Progenitor cell of endocrine pancreas (in vitro differentiated cells): ENCODE results near the gene BAZ2B. TPM values are rescaled to one million over a fixed set of nuclear protein-coding genes. Genes with fewer than 3 reads are reported as not detected.
A peak's percentile ranks its signal among the peaks of the same experiment; 100 is the strongest.
"Not testable (repeated sequence)": the region's sequence is repeated elsewhere in the genome, so short reads cannot be mapped to it uniquely, and the experiment has no call there.

Experiments used
- DNase-seq: peaks from one replicate; pipeline ENCODE4 v3.0.0; 2021; ENCODE audit warnings: low spot score; ENCODE audit not compliant: unreplicated experiment
- H3K27ac Mint-ChIP-seq: 2 replicates; pipeline ENCODE4 v1.8.0; 2021; ENCODE audit warnings: mild to moderate bottlenecking, moderate library complexity, mixed read lengths
- H3K27me3 Mint-ChIP-seq: 2 replicates; pipeline ENCODE4 v1.8.0; 2021; ENCODE audit warnings: mixed read lengths
- H3K36me3 Mint-ChIP-seq: 2 replicates; pipeline ENCODE4 v1.8.0; 2022; ENCODE audit warnings: mixed read lengths; ENCODE audit not compliant: insufficient read depth
- H3K4me1 Mint-ChIP-seq: 2 replicates; pipeline ENCODE4 v1.8.0; 2021; ENCODE audit warnings: low read depth, mixed read lengths
- H3K4me3 Mint-ChIP-seq: 2 replicates; pipeline ENCODE4 v1.8.0; 2021; ENCODE audit warnings: low read depth, mild to moderate bottlenecking, moderate library complexity, mixed read lengths
- H3K9me3 Mint-ChIP-seq: 2 replicates; pipeline ENCODE4 v1.8.0; 2021; ENCODE audit warnings: low read depth, mixed read lengths
- total RNA-seq: library from RNA; stranded (reverse); gene quantifications from 2 replicates; pipeline ENCODE4 v1.2.1, GENCODE V29; 2021
- TF ChIP-seq, protein P1 (sequence below): fragments of 200-600 bp; sonication (generic); IDR thresholded peaks from one replicate; pipeline ENCODE4 v1.5.0; 2021; ENCODE audit warnings: antibody characterized with exemption, mild to moderate bottlenecking; ENCODE audit not compliant: unreplicated experiment

Gene BAZ2B
- total RNA-seq, 1 donor from 2014 or later = 155 TPM

DNA sequence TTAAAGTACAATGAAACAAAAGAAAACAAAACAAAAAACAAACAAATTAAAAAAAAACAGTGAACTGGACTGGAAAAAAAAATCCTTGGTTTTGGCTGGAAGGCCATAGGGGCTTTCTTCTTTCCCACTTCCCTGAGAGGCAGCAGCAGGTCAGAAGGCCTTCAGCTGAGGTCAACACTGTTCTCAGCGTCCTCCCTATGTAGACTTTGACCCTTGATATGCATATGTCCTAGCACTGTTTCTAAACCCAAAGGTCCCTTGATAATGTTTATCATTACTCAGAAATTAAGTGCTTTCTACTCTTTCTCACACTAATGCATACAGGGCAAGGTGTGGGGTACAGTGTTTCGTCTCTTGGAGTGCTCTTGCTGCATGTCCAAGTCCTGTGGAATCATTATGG is 254.3 kb downstream of the BAZ2B start:
- no peak for DNase-seq
- Mint-ChIP-seq H3K9me3 (no peaks in the 10 kb centered on the region), H3K36me3 (peaks cover 44% of the 10 kb centered on the region), H3K27ac (no peak overlapping the region), H3K4me3 (no peak overlapping the region), H3K4me1 (peaks cover 23% of the 10 kb centered on the region), H3K27me3 (no peaks in the 10 kb centered on the region)
- TF ChIP-seq, protein P1, sequence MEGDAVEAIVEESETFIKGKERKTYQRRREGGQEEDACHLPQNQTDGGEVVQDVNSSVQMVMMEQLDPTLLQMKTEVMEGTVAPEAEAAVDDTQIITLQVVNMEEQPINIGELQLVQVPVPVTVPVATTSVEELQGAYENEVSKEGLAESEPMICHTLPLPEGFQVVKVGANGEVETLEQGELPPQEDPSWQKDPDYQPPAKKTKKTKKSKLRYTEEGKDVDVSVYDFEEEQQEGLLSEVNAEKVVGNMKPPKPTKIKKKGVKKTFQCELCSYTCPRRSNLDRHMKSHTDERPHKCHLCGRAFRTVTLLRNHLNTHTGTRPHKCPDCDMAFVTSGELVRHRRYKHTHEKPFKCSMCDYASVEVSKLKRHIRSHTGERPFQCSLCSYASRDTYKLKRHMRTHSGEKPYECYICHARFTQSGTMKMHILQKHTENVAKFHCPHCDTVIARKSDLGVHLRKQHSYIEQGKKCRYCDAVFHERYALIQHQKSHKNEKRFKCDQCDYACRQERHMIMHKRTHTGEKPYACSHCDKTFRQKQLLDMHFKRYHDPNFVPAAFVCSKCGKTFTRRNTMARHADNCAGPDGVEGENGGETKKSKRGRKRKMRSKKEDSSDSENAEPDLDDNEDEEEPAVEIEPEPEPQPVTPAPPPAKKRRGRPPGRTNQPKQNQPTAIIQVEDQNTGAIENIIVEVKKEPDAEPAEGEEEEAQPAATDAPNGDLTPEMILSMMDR = no peak

DNA sequence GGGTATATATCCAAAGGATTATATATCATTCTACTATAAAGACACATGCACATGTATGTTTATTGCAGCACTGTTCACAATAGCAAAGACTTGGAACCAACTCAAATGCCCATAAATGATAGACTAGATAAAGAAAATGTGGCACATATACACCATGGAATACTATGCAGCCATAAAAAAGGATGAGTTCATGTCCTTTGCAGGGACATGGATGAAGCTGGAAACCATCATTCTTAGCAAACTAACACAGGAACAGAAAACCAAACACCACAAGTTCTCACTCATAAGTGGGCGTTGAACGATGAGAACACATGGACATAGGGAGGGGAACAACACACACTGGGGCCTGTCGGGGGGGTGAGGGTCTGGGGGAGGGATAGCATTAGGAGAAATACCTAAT is 254.7 kb downstream of the BAZ2B start:
- not testable (repeated sequence) for DNase-seq, H3K4me3 Mint-ChIP-seq, H3K9me3 Mint-ChIP-seq, H3K27ac Mint-ChIP-seq, H3K27me3 Mint-ChIP-seq
- H3K4me1 Mint-ChIP-seq = peaks cover 25% of the 10 kb centered on the region
- H3K36me3 Mint-ChIP-seq = peaks cover 47% of the 10 kb centered on the region

DNA sequence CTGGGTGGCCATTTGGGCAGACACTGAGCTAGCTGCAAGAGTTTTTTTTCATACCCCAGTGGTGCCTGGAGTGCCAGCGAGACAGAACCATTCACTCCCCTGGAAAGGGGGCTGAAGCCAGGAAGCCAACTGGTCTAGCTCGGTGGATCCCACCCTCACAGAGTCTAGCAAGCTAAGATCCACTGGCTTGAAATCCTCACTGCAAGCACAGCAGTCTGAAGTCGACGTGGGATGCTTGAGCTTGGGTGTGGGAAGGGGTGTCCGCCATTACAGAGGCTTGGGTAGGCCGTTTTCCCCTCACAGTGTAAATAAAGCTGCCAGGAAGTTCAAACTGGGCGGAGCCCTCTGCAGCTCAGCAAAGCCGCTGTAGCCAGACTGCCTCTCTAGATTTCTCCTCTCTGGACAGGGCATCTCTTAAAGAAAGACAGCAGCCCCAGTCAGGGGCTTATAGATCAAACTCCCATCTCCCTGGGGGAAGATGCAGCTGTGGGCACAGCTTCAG is 260.2 kb downstream of the BAZ2B start:
- Mint-ChIP-seq H3K36me3 (peaks cover 31% of the 10 kb centered on the region), H3K9me3 (no peaks in the 10 kb centered on the region), H3K4me1 (peaks cover 25% of the 10 kb centered on the region), H3K27me3 (no peaks in the 10 kb centered on the region), H3K27ac (peak overlapping the region; percentile 47), H3K4me3 (no peak overlapping the region)
- DNase-seq = no peak
- TF ChIP-seq, protein P1 = no peak

DNA sequence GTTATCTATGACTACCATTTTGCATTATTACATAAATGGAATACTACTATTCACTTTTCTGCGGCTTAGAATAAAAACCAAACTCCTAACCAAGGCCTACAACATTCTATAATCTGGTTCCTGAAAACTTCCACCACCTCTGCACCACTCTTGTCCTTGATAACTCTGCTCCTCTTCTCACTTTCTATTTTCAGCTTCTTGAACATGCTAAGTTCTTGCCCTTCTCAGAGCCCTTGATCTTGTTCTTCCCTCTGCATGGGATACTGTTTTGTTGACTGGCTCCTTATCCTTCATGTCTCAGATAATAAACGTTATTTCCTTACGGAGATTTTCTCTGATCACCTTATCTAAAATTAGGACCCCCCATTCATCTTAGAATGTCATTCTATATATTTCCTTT is 264.4 kb downstream of the BAZ2B start:
- Mint-ChIP-seq H3K27me3 (no peaks in the 10 kb centered on the region), H3K4me3 (no peak overlapping the region), H3K27ac (peak overlapping the region; percentile 21), H3K36me3 (peaks cover 21% of the 10 kb centered on the region), H3K9me3 (no peaks in the 10 kb centered on the region), H3K4me1 (peaks cover 2% of the 10 kb centered on the region)
- TF ChIP-seq, protein P1 = no peak
- DNase-seq = no peak

DNA sequence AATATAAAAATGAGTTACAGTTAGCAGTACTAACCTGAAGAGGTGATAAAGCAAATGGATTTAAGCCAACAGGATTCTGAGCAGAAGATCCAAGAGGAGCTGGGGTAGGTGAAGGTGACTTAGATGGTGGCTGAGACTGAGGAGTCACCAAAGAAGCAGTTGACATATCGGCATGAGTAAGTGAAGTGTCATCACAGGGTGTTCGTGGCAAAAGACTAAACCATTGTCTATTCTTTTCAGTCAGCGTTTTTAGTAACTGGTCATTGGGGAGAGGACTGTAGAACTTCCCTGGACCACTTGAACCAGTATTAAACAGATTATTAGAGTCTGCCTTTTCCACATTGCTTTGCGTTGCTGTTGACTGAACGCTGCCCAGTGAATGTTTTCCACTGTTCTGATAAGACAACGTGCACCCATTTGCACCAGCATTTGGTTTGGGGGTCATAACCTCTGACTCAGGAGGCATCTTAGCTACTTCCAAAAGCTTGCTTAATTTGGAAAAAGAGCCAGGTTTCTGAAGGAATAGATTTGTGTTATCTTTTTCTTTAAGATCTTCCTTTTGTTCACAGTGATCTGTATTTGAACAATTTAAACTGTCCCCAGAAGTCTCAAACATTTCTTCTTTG is 266.6 kb downstream of the BAZ2B start:
- H3K36me3 Mint-ChIP-seq = peaks cover 12% of the 10 kb centered on the region
- DNase-seq = no peak
- no peaks in the 10 kb centered on the region for H3K9me3 Mint-ChIP-seq
- H3K4me1 Mint-ChIP-seq = no peaks in the 10 kb centered on the region
- H3K27me3 Mint-ChIP-seq = no peaks in the 10 kb centered on the region
- H3K4me3 Mint-ChIP-seq = no peak overlapping the region
- TF ChIP-seq, protein P1 = no peak
- H3K27ac Mint-ChIP-seq = no peak overlapping the region

DNA sequence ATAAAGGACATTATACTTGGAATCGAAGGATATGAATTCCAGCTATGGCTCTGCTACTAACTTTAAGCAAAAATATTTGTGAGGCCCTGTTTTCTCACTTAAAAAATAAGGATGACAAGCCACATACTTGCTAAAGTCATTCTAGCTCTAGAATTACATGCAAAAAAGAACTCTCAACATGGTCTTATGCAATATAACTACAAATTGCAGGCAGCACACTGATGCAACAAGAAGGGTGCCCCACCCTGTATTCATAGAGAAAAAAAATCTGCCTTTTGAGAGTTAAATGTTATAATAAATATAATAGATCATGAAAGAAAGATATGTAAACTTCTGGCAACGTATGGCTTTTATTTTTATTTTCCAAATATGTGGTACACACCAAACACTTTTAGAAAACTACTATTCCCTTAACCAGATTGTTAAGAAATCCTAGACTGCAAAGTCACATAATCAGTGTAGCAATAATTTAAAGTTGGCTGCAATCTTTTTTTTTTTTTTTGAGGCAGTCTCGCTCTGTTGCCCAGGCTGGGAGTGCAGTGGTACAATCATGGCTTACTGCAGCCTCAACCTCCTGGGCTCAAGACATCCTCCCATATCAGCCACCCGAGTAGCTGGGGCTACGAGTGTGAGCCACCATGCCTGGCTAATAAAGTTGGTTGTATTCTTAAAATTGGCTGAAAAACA is 289.6 kb downstream of the BAZ2B start:
- Mint-ChIP-seq H3K9me3 (no peaks in the 10 kb centered on the region), H3K4me3 (no peak overlapping the region), H3K27me3 (no peaks in the 10 kb centered on the region), H3K4me1 (peaks cover 5% of the 10 kb centered on the region), H3K27ac (no peak overlapping the region), H3K36me3 (peaks cover 28% of the 10 kb centered on the region)
- no peak for DNase-seq
- TF ChIP-seq, protein P1 = no peak
